Measurements from ENCODE around the gene EDEM3.

EDEM3 gene

GRCh38 chr1:184754476-184755225 lies at the start of gene EDEM3:
Gene EDEM3, minus strand, starts transcription at chr1:184754858. Its CDS starts 212 bp downstream, at chr1:184754646.
- DNase-seq (ENCODE audit: insufficient read length, low spot score) (peak; percentile 84), FAIRE-seq (peak; percentile 77)
- no peak for TF ChIP-seq CTCF (IDR thresholded peaks at IDR 0.05; ENCODE audit: insufficient read depth, missing control alignments)

- DNase-seq (ENCODE audit: insufficient read length, low spot score) = no peak
Measured at GRCh38 chr1:184804220-184804619, 49.6 kb upstream of the EDEM3 start.

GRCh38 chr1:184803180-184803492 lies 48.5 kb upstream of the EDEM3 start:
- DNase-seq (ENCODE audit: insufficient read length, low spot score) = no peak
- FAIRE-seq = no peak
- TF ChIP-seq CTCF (IDR thresholded peaks at IDR 0.05; ENCODE audit: insufficient read depth, missing control alignments) = no peak

More at GRCh38 chr1:184804220-184804619, 49.6 kb upstream of the EDEM3 start:
- no peak for TF ChIP-seq CTCF (IDR thresholded peaks at IDR 0.05; ENCODE audit: insufficient read depth, missing control alignments)
- no peak for FAIRE-seq

GRCh38 chr1:184802354-184803179 lies 47.9 kb upstream of the EDEM3 start:
- FAIRE-seq (no peak), DNase-seq (ENCODE audit: insufficient read length, low spot score) (no peak)
- no peak for TF ChIP-seq CTCF (IDR thresholded peaks at IDR 0.05; ENCODE audit: insufficient read depth, missing control alignments)

- FAIRE-seq (no peak), DNase-seq (ENCODE audit: insufficient read length, low spot score) (no peak)
- no peak for TF ChIP-seq CTCF (IDR thresholded peaks at IDR 0.05; ENCODE audit: insufficient read depth, missing control alignments)
Measured at GRCh38 chr1:184801503-184801902, 46.8 kb upstream of the EDEM3 start.

- TF ChIP-seq CTCF (IDR thresholded peaks at IDR 0.05; ENCODE audit: insufficient read depth, missing control alignments) = no peak
- no peak for DNase-seq (ENCODE audit: insufficient read length, low spot score)
- FAIRE-seq = peak; percentile 38
Measured at GRCh38 chr1:184800876-184801275, 46.2 kb upstream of the EDEM3 start.

- TF ChIP-seq CTCF (IDR thresholded peaks at IDR 0.05; ENCODE audit: insufficient read depth, missing control alignments) = no peak
- DNase-seq (ENCODE audit: insufficient read length, low spot score) = no peak
- FAIRE-seq = no peak
Measured at GRCh38 chr1:184793967-184794366, 39.3 kb upstream of the EDEM3 start.
